HCT116 (cell line): ENCODE results near the gene SNRNP27. TPM values are rescaled to one million over a fixed set of nuclear protein-coding genes. Genes with fewer than 3 reads are reported as not detected.

Experiments
- ATAC-seq: fragments of 200-7000 bp; cut with Tn5 transposase; 2 replicates; pipeline ENCODE4 v1.9.1; 2020; ENCODE audit warnings: mild to moderate bottlenecking, moderate library complexity
- BruUV-seq: library from RNA; stranded (reverse); fragments of 400-500 nt; replicated peaks from 2 replicates; lab custom pipeline; 2021; lab: Mats Ljungman, UMichigan
- CTCF ChIA-PET: fragments of 300-600 bp; sonication (Branson Sonifier 250); formaldehyde crosslinking; loops from one replicate; lab custom pipeline; 2021; ENCODE audit warnings: antibody characterized with exemption; lab: Charles Lee
- POLR2A ChIA-PET: fragments of 300-600, 350-600 bp; sonication (Branson Sonifier 250); formaldehyde crosslinking; loops from one replicate; lab custom pipeline; 2021; ENCODE audit warnings: antibody characterized with exemption; lab: Charles Lee
- RAD21 ChIA-PET, 2 experiments: fragments of 300-600 bp; sonication (Branson Sonifier 250); formaldehyde crosslinking; loops; one replicate each; lab custom pipeline; 2023; ENCODE audit warnings: low total read pairs in 2 of 2; ENCODE audit not compliant: uncharacterized antibody in 2 of 2, unreplicated experiment in 2 of 2, low non-redundant PET in 1 of 2; lab: Charles Lee
- DNase-seq: peaks from one replicate; pipeline ENCODE4 v3.0.0-alpha.2; 2010; ENCODE audit warnings: low read depth, low spot score
- H2AFZ ChIP-seq: fragments of 200-600 bp; shearing (Covaris generic), sonication (generic); 2 replicates; pipeline ENCODE4 v1.6.1; 2017; ENCODE audit warnings: low read depth, mixed run types, mixed read lengths, antibody characterized with exemption, low read length; ENCODE audit not compliant: poor library complexity, severe bottlenecking
- H3K27ac ChIP-seq: 2 replicates; pipeline ENCODE4 v1.5.1; 2012; ENCODE audit warnings: low read depth, low read length
- H3K27me3 ChIP-seq: fragments of 200-600 bp; sonication (generic); 2 replicates; pipeline ENCODE4 v1.6.1; 2016; ENCODE audit warnings: mixed run types, low read length, mixed read lengths; ENCODE audit not compliant: insufficient read depth
- H3K36me3 ChIP-seq, 2 experiments: fragments of 200-500 bp in 1 of 2; fragments of 200-600 bp in 1 of 2; sonication (Bioruptor generic) in 1 of 2; sonication (generic) in 1 of 2; 2 replicates each; pipeline versions ENCODE4 v1.5.1 to v1.6.1; 2014 to 2016; ENCODE audit warnings: low read length in 2 of 2, inconsistent platforms in 1 of 2, mixed read lengths in 1 of 2, mixed run types in 1 of 2; ENCODE audit not compliant: insufficient read depth in 2 of 2, control insufficient read depth in 1 of 2
- H3K4me1 ChIP-seq, 2 experiments: fragments of 200-600 bp in 1 of 2; sonication (generic) in 1 of 2; 2 replicates each; pipeline versions ENCODE4 v1.5.1 to v1.6.1; 2012 to 2017; ENCODE audit warnings: low read length in 2 of 2, inconsistent platforms in 1 of 2, mild to moderate bottlenecking in 1 of 2, mixed read lengths in 1 of 2, mixed run types in 1 of 2, moderate library complexity in 1 of 2; ENCODE audit not compliant: insufficient read depth in 2 of 2, control insufficient read depth in 1 of 2
- H3K4me2 ChIP-seq: fragments of 200-600 bp; sonication (generic); 2 replicates; pipeline ENCODE4 v1.6.1; 2017; ENCODE audit warnings: mixed run types, low read length, mixed read lengths
- H3K4me3 ChIP-seq, 2 experiments: fragments of 200-600 bp in 1 of 2; sonication (generic) in 1 of 2; replicated peaks in 1 of 2; 2 replicates each; pipeline ENCODE4 v1.5.1; 2011 to 2016; ENCODE audit warnings: low read length in 2 of 2, control low read depth in 1 of 2, low read depth in 1 of 2, mild to moderate bottlenecking in 1 of 2, mixed read lengths in 1 of 2, mixed run types in 1 of 2
- H3K79me2 ChIP-seq: fragments of 200-600 bp; sonication (generic); 2 replicates; pipeline ENCODE4 v1.6.1; 2017; ENCODE audit warnings: mild to moderate bottlenecking, mixed run types, low read length, moderate library complexity, mixed read lengths; ENCODE audit not compliant: insufficient read depth
- H3K9ac ChIP-seq: fragments of 200-600 bp; sonication (generic); 2 replicates; pipeline ENCODE4 v1.6.1; 2016; ENCODE audit warnings: low read length, mixed read lengths
- H3K9me2 ChIP-seq: fragments of 200-600 bp; sonication (generic), shearing (Covaris generic); 2 replicates; pipeline ENCODE4 v1.6.1; 2017; ENCODE audit warnings: mixed run types, mild to moderate bottlenecking, moderate library complexity; ENCODE audit not compliant: insufficient read depth
- H3K9me3 ChIP-seq, 2 experiments: fragments of 200-500 bp in 1 of 2; fragments of 200-600 bp in 1 of 2; sonication (Bioruptor generic) in 1 of 2; sonication (generic) in 1 of 2; 2 replicates each; pipeline ENCODE4 v1.6.1; 2014 to 2017; ENCODE audit warnings: low read length in 2 of 2, mixed read lengths in 2 of 2, inconsistent platforms in 1 of 2, low read depth in 1 of 2, mild to moderate bottlenecking in 1 of 2, mixed run types in 1 of 2, moderate library complexity in 1 of 2; ENCODE audit not compliant: control insufficient read depth in 1 of 2, insufficient read depth in 1 of 2
- H4K20me1 ChIP-seq: fragments of 200-600 bp; sonication (generic), shearing (Covaris generic); 2 replicates; pipeline ENCODE4 v1.6.1; 2017; ENCODE audit warnings: mixed run types, mild to moderate bottlenecking, moderate library complexity; ENCODE audit not compliant: insufficient read depth
- ATF3 ChIP-seq: IDR thresholded peaks from 2 replicates; pipeline ENCODE4 v1.6.1; 2012
- CBX3 ChIP-seq: IDR thresholded peaks from 2 replicates; pipeline ENCODE4 v1.6.1; 2012; ENCODE audit warnings: low read depth
- CEBPB ChIP-seq: IDR thresholded peaks from 2 replicates; pipeline ENCODE4 v1.6.1; 2012; ENCODE audit warnings: low read depth
- EGR1 ChIP-seq: IDR thresholded peaks from 2 replicates; pipeline ENCODE4 v1.6.1; 2012; ENCODE audit warnings: low read depth
- JUND ChIP-seq: IDR thresholded peaks from 2 replicates; pipeline ENCODE4 v1.6.1; 2012
- POLR2AphosphoS5 ChIP-seq: IDR thresholded peaks from 2 replicates; pipeline ENCODE4 v1.6.1; 2011; ENCODE audit warnings: mild to moderate bottlenecking, low read depth, low read length, moderate library complexity
- RAD21 ChIP-seq: IDR thresholded peaks from 2 replicates; pipeline ENCODE4 v1.6.1; 2012; ENCODE audit warnings: low read depth, mild to moderate bottlenecking
- REST ChIP-seq: IDR thresholded peaks from 2 replicates; pipeline ENCODE4 v1.6.1; 2012; ENCODE audit warnings: low read depth
- SP1 ChIP-seq: IDR thresholded peaks from 2 replicates; pipeline ENCODE4 v1.6.1; 2012; ENCODE audit warnings: low read depth
- SRF ChIP-seq: IDR thresholded peaks from 2 replicates; pipeline ENCODE4 v1.6.1; 2012; ENCODE audit warnings: low read depth
- ZNF274 ChIP-seq: fragments of 200-500 bp; sonication (Bioruptor generic); IDR thresholded peaks from 2 replicates; pipeline ENCODE4 v1.6.1; 2014; ENCODE audit warnings: mild to moderate bottlenecking, low read depth, low read length, inconsistent platforms
- intact Hi-C: fragments of 100-400 bp; cut with micrococcal nuclease; formaldehyde crosslinking; loops from 2 replicates; pipeline ENCODE4 v1.10.0; 2022
- total RNA-seq: library from RNA; stranded (reverse); gene quantifications from one replicate; pipeline ENCODE4 v1.2.1, GENCODE V29; 2021; ENCODE audit not compliant: unreplicated experiment

Gene SNRNP27
- total RNA-seq, 1 experiment from 2014 or later, result 44.4 TPM

- H2AFZ ChIP-seq, result no peak overlapping the region
- no peaks in the 10 kb centered on the region for H3K79me2 ChIP-seq
- H3K9me3 ChIP-seq, result no peaks in the 10 kb centered on the region
- BruUV-seq, result no TSS peak
- H3K36me3 ChIP-seq, result no peaks in the 10 kb centered on the region
- DNase-seq (peak; percentile 10), ATAC-seq (no peak)
- H3K4me3 ChIP-seq, result no peak overlapping the region
- no peak overlapping the region for H3K27ac ChIP-seq
- peaks cover 0 to 18% of the 10 kb centered on the region in 2 experiments; a peak in 3 of 4 replicates for H3K4me1 ChIP-seq
- RAD21 ChIA-PET, result no interaction called here
- CTCF ChIA-PET, result no interaction called here
- H3K9ac ChIP-seq, result no peak overlapping the region
- H4K20me1 ChIP-seq, result no peaks in the 10 kb centered on the region
- no peaks in the 10 kb centered on the region for H3K9me2 ChIP-seq
- no peak overlapping the region for H3K4me2 ChIP-seq
- intact Hi-C loops, result no loop called here
- POLR2A ChIA-PET, result no interaction called here
- TF ChIP-seq JUND (no peak), ZNF274 (no peak), CEBPB (peak; percentile 44; the same call in 1 of the 2 replicates), RAD21 (no peak), EGR1 (no peak), ATF3 (no peak), SP1 (no peak), SRF (peak; percentile 40; the same call in 1 of the 2 replicates), CBX3 (no peak)
- TF ChIP-seq, all 23 proteins: peak for 2
- H3K27me3 ChIP-seq, result no peaks in the 10 kb centered on the region
These were observed 24.1 kb downstream of the SNRNP27 start for GRCh38 chr2:69917852-69918251.

GRCh38 chr2:69918401-69918800, 24.6 kb downstream of the SNRNP27 start:
- intact Hi-C loops, result no loop called here

More at GRCh38 chr2:69918401-69918800, 24.6 kb downstream of the SNRNP27 start:
- CTCF ChIA-PET, result no interaction called here
- TF ChIP-seq RAD21 (no peak), POLR2AphosphoS5 (no peak), ZNF274 (no peak), SP1 (no peak), REST (no peak)
- TF ChIP-seq, all 23 proteins: peak for 0
- Histone ChIP-seq H3K9me2 (no peaks in the 10 kb centered on the region), H3K4me3 (no peak overlapping the region), H2AFZ (no peak overlapping the region), H3K4me1 (peaks cover 0 to 15% of the 10 kb centered on the region in 2 experiments; a peak in 3 of 4 replicates), H3K79me2 (no peaks in the 10 kb centered on the region), H3K9me3 (no peaks in the 10 kb centered on the region), H3K27me3 (no peaks in the 10 kb centered on the region), H3K36me3 (no peaks in the 10 kb centered on the region), H3K4me2 (no peak overlapping the region), H4K20me1 (no peaks in the 10 kb centered on the region), H3K9ac (no peak overlapping the region), H3K27ac (no peak overlapping the region)
- POLR2A ChIA-PET, result no interaction called here
- no TSS peak for BruUV-seq
- ATAC-seq (no peak), DNase-seq (no peak)
- RAD21 ChIA-PET, result no interaction called here
